Muscle of arm (tissue), 12 donors: ENCODE data around the gene NOS1AP. TPM values are rescaled to one million over a fixed set of nuclear protein-coding genes. Genes with fewer than 3 reads are reported as not detected.
"Not testable (repeated sequence)": the region's sequence is repeated elsewhere in the genome, so short reads cannot be mapped to it uniquely, and the experiment has no call there.

Experiments used
- DNase-seq: peaks from one replicate; pipeline ENCODE4 v3.0.0-alpha.2; 2013
- polyA plus RNA-seq, 12 donors: library from polyadenylated mRNA; unstranded; fragments of 120-200 nt; gene quantifications; one replicate each; pipeline ENCODE4 v1.2.1, GENCODE V29; 2013; ENCODE audit not compliant: insufficient read length in 12 of 12

The NOS1AP gene
- polyA plus RNA-seq, 12 donors, result 0.27 to 1.7 (median 0.76) TPM; not detected in 2

- DNase-seq, result no peak
Measured at GRCh38 chr1:162328512-162328911, 259.0 kb downstream of the NOS1AP start.

GRCh38 chr1:162329826-162330225, 260.3 kb downstream of the NOS1AP start:
- DNase-seq, result peak; percentile 7

- no peak for DNase-seq
Measured at GRCh38 chr1:162333991-162334390, 264.5 kb downstream of the NOS1AP start.

GRCh38 chr1:162335126-162335525, 265.6 kb downstream of the NOS1AP start:
- peak; percentile 54 for DNase-seq

GRCh38 chr1:162336621-162337285, 267.3 kb downstream of the NOS1AP start:
- DNase-seq, result no peak

GRCh38 chr1:162342452-162342983, 273.0 kb downstream of the NOS1AP start:
- no peak for DNase-seq

- DNase-seq, result no peak
Measured at GRCh38 chr1:162343470-162343869, 274.0 kb downstream of the NOS1AP start.

- DNase-seq, result no peak
Measured at GRCh38 chr1:162347281-162347680, 277.8 kb downstream of the NOS1AP start.

- no peak for DNase-seq
Measured at GRCh38 chr1:162349635-162350330, 280.3 kb downstream of the NOS1AP start.

GRCh38 chr1:162351246-162351842, 281.9 kb downstream of the NOS1AP start:
- DNase-seq, result no peak

GRCh38 chr1:162351874-162352273, 282.4 kb downstream of the NOS1AP start:
- not testable (repeated sequence) for DNase-seq

- no peak for DNase-seq
Measured at GRCh38 chr1:162353078-162353477, 283.6 kb downstream of the NOS1AP start.

- DNase-seq, result no peak
Measured at GRCh38 chr1:162353702-162354101, 284.2 kb downstream of the NOS1AP start.

- DNase-seq, result no peak
Measured at GRCh38 chr1:162357681-162358266, 288.3 kb downstream of the NOS1AP start.

GRCh38 chr1:162358928-162359327, 289.4 kb downstream of the NOS1AP start:
- DNase-seq, result no peak

GRCh38 chr1:162359523-162360236, 290.2 kb downstream of the NOS1AP start:
- no peak for DNase-seq

GRCh38 chr1:162360237-162360873, 290.9 kb downstream of the NOS1AP start:
- DNase-seq, result no peak

GRCh38 chr1:162360874-162361260, 291.4 kb downstream of the NOS1AP start:
- no peak for DNase-seq

- DNase-seq, result no peak
Measured at GRCh38 chr1:162361349-162361748, 291.9 kb downstream of the NOS1AP start.

- DNase-seq, result no peak
Measured at GRCh38 chr1:162363823-162364222, 294.3 kb downstream of the NOS1AP start.

- DNase-seq, result no peak
Measured at GRCh38 chr1:162364498-162364897, 295.0 kb downstream of the NOS1AP start.
